ENCODE data around the gene APP.

APP gene

DNA sequence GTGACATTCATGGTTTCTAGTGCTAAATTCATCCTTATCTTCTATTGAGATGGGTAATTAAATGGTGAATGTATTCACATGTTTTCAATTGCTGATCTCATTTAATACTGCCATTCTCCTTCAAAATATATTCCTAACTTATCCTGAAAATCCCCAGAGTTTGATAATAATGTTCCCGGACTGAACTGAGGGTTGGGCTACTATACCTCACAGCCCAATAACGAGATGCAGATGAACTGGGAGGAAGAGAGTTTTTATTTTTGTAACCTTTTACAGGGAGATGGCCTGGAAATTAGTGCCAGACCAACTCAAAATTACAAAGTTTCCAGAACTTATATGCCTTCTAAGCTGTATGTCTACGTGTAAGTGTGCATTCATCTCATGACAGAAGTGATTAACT, 210.8 kb downstream of the APP start:
- FAIRE-seq, result no peak
- DNase-seq (ENCODE audit: insufficient read length, low spot score), result no peak

GRCh38 chr21:25956993-25957714, 213.4 kb downstream of the APP start:
- DNase-seq (ENCODE audit: insufficient read length, low spot score) (no peak), FAIRE-seq (no peak)

GRCh38 chr21:25955646-25956045, 214.9 kb downstream of the APP start:
- DNase-seq (ENCODE audit: insufficient read length, low spot score), result no peak
- no peak for FAIRE-seq

DNA sequence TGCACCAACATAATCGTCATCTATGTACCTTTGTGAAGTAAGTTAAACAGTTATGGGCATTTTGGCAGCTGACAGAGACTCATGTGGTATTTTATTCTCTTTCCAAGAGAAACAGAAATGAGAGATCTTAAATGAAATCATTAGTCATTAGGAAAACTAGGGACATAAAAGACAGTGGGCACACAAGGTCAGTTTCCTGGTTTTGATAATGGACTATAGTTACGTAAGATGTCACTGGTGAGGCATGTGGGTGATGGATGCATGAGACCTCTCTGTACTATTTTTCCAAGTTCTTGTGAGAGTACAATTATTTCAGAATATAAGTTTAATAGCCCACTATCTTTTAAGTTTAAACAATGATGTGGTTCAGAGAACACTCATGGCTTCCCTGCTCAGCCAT, 216.9 kb downstream of the APP start:
- FAIRE-seq, result no peak
- no peak for DNase-seq (ENCODE audit: insufficient read length, low spot score)

DNA sequence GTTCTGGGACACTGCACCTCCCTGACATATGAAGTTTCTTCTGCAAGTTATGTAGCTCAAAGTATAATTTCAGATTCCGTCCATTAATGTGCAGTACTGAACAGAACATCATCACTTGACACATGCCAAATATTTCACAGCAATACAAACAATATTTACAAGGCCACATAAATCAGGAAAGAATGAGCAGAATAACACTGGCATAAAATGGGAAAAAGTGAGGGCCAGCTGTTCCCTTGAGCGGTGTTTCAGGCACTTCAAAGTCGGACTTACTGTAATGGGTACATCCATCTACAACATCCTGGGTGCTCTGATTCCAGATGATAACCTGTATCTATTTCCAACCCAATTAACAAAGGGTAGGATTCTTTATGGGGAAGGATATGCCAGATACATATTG, 217.4 kb downstream of the APP start:
- no peak for DNase-seq (ENCODE audit: insufficient read length, low spot score)

GRCh38 chr21:25952306-25952705, 218.3 kb downstream of the APP start:
- no peak for DNase-seq (ENCODE audit: insufficient read length, low spot score)
- no peak for FAIRE-seq

More for the DNA sequence above, 217.4 kb downstream of the APP start:
- FAIRE-seq, result no peak

DNA sequence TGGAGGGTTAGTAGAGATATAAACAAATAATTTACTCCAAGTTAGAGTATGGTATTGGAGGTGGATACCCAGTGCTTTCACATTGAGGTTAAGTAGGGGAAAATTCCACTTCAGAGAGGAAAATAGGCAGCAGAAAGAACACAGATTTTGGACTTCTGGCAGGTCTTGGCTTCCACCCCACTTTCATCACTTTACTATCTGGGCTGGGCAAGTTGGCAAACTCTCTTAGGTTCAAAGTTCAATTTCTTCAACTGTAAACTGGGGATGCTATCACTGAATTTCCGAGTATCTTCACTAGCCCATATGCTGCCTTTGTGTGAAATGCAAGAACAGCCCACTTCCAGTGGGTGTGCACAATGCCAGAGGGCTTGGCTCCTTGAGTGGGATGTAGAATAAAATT, 220.9 kb downstream of the APP start:
- DNase-seq (ENCODE audit: insufficient read length, low spot score) (no peak), FAIRE-seq (no peak)

DNA sequence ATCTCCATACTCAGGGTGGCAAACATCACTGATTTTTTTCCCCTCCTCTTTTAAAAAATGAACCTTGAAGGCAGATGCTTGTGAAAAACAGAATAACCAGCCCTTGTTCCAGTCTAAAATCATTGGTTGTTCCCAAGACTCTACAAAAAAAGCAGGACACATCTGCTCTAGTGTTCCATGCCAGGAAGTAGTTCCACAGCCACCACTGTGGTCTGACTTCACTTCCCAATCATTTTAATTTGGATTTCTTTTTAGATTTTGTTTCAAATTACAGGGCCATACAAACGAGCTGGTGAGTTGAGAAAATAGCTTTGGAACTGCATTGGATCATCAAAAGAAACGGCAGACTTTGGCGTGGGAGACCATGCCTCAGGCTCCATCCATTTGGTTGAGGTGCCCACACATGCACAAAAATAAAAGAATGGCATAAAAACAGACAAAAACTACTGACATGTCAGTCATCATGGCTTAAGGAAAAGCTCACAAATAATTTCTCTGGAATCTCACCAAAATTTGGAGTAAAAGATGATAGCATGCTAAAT, 225.8 kb downstream of the APP start:
- FAIRE-seq (no peak), DNase-seq (ENCODE audit: insufficient read length, low spot score) (no peak)

- FAIRE-seq, result no peak
- DNase-seq (ENCODE audit: insufficient read length, low spot score), result no peak
Measured at GRCh38 chr21:25944082-25944481, 226.5 kb downstream of the APP start.

GRCh38 chr21:25942135-25942534, 228.4 kb downstream of the APP start:
- DNase-seq (ENCODE audit: insufficient read length, low spot score) (no peak), FAIRE-seq (no peak)

DNA sequence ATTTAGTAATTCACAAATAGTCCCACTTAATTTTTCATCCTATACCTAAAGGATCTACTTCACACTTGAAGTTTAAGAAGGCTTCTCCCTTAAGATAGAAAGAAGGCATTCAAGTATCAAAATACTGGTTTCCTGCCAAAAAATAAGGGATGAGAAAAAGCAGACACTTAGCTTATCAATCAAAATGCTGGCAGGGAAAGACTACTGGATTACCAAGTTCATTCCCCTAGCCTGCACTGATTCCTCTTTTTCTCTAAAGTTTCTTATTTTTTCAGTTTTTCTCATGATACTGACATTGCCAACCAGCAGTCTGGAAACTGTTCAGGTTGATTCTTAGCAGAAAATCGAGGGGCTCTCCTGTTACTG, 231.2 kb downstream of the APP start:
- no peak for DNase-seq (ENCODE audit: insufficient read length, low spot score)
- FAIRE-seq, result no peak

DNA sequence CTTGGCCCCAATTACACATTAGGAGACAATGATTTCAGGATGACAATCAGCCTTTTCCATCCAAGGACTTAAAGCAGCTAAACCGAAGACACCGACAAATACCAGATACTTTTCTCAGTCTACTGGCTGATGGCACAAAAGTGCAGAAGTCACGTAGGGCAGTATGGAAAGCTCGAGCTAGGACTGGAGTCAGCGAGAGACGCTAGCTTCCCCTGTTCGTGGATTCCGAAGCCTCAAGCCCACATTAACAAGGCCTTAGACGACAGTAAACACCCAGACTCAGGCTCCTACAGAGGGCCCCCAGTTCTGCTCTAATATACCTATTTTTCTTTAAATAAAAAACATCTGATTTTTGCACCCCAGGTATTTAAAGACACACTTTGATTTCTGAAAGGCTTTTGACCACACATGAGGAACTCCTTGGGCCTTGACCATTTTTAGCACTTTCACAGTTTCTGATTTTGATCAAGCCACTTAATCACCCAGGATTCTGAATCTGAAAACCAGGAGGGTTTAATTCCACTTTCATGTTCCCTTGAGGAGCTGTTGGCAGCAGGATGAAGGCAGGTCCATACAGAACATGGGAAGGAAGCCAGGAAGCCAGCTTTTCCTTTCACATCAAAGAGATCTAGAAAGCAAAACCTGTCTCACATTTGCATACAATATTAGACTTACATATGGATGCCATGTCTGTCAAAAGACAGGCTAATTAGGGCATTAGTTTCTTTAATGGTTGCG, 231.7 kb downstream of the APP start:
- DNase-seq (ENCODE audit: insufficient read length, low spot score) (no peak), FAIRE-seq (no peak)

GRCh38 chr21:25936776-25937175, 233.8 kb downstream of the APP start:
- no peak for FAIRE-seq
- DNase-seq (ENCODE audit: insufficient read length, low spot score), result no peak

GRCh38 chr21:25934771-25935224, 235.8 kb downstream of the APP start:
- DNase-seq (ENCODE audit: insufficient read length, low spot score) (peak; percentile 68), FAIRE-seq (peak; percentile 69)

- no peak for DNase-seq (ENCODE audit: insufficient read length, low spot score)
- FAIRE-seq, result no peak
Measured at GRCh38 chr21:25934130-25934529, 236.4 kb downstream of the APP start.

DNA sequence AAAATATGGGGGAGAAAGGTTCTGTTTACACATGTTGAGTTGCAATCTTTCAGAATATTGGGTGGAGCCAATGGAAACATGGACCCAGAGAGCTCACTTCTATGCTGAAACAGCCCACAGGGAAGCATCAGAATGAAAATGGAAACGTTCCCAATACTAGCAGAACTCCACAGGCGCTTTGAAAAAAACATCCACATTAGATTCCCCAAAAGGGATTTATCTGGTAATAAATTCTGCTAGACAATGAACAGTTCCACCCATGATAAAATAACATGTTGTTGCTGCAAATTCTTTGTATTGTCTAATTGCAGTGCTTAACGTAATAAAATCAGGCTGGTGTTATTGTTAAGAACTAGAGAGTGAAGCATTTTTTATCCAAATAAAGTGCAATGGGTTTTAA, 238.8 kb downstream of the APP start:
- DNase-seq (ENCODE audit: insufficient read length, low spot score) (no peak), FAIRE-seq (no peak)

- DNase-seq (ENCODE audit: insufficient read length, low spot score) (no peak), FAIRE-seq (no peak)
Measured at GRCh38 chr21:25929856-25930520, 240.6 kb downstream of the APP start.

- no peak for FAIRE-seq
Measured at GRCh38 chr21:25927195-25927880, 243.2 kb downstream of the APP start.

GRCh38 chr21:25925936-25926335, 244.6 kb downstream of the APP start:
- DNase-seq (ENCODE audit: insufficient read length, low spot score), result no peak
- no peak for FAIRE-seq

More at GRCh38 chr21:25927195-25927880, 243.2 kb downstream of the APP start:
- DNase-seq (ENCODE audit: insufficient read length, low spot score), result no peak

DNA sequence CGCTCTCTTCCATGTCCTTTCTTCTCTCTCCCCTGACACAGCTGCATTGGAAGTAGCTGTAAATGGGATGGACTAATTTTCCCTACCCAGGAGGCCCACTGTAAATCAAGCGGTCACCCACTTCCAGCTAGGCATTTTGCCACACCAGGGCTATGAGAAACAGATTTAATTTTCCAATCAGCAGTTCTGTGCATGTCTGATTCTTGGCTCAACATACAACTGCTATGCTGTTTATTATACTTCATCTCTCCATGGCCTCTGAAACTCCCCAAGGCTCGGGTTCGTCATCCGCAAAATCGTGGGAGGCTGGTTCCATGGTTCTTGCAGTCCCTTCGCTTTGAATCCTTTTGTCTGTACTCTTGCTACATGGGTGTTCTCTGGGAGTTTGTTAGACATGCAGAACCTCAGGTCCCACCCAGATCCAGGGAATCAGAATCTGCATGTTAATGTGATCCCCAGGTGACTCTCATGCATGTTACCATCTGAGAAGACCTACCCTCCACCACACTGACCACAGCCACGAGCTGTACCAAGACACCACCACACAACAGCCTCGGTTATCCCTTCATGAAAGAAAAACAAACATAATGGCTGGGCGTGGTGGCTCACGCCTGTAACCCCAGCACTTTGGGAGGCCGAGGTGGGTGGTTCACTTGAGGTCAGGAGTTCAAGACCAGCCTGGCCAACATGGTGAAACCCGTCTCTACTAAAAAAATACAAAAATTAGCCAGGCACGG, 245.3 kb downstream of the APP start:
- no peak for DNase-seq (ENCODE audit: insufficient read length, low spot score)
- FAIRE-seq, result no peak

All from HTR-8/SVneo (cell line).